Transverse colon (tissue), 3 donors: ENCODE measurements around the gene SETD4.

Experiments used
- POLR2A ChIP-seq: fragments of 450-650 bp; IDR thresholded peaks from one replicate; pipeline ENCODE4 v1.6.1; 2016; ENCODE audit warnings: antibody characterized with exemption, mild to moderate bottlenecking, moderate library complexity
- TF ChIP-seq, protein P1 (sequence below), 5 experiments: fragments of 200-600 bp in 3 of 5; fragments of 450-650 bp in 2 of 5; sonication (generic) in 3 of 5; IDR thresholded peaks; 1 replicate in 2 of 5; 2 replicates in 3 of 5; pipeline ENCODE4 v1.5.1; 2016 to 2017; ENCODE audit warnings: antibody characterized with exemption in 5 of 5, inconsistent platforms in 3 of 5, mild to moderate bottlenecking in 2 of 5, moderate library complexity in 1 of 5

DNA sequence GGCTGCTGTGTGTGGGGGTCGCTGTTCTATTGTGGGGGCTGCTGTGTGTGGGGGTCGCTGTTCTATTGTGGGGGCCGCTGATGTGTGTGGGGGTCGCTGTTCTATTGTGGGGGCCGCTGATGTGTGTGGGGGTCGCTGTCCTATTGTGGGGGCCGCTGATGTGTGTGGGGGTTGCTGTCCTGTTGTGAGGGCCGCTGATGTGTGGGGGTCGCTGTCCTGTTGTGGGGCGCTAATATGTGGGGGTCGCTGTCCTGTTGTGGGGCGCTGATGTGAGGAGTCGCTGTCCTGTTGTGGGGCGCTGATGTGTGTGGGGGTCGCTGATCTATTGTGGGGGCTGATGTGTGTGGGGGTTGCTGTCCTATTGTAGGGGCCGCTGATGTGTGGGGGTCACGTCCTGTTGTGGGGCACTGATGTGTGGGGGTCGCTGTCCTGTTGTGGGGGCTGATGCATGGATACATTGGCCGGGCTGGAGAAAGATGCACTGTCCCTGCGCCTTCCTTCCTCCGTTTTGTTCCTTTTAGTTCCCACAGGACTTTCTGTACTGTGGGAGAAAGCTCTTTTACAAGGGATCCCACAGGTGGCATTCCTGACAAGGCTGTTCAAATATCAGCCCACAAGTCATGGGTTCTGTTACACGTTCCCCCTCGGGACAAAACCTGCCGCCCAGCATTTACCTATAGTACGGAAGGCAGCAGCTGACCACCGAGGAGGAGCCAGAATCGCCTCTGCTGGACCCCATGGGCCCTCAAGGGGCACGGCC lies 27.5 kb downstream of the SETD4 start:
- TF ChIP-seq, protein P1, sequence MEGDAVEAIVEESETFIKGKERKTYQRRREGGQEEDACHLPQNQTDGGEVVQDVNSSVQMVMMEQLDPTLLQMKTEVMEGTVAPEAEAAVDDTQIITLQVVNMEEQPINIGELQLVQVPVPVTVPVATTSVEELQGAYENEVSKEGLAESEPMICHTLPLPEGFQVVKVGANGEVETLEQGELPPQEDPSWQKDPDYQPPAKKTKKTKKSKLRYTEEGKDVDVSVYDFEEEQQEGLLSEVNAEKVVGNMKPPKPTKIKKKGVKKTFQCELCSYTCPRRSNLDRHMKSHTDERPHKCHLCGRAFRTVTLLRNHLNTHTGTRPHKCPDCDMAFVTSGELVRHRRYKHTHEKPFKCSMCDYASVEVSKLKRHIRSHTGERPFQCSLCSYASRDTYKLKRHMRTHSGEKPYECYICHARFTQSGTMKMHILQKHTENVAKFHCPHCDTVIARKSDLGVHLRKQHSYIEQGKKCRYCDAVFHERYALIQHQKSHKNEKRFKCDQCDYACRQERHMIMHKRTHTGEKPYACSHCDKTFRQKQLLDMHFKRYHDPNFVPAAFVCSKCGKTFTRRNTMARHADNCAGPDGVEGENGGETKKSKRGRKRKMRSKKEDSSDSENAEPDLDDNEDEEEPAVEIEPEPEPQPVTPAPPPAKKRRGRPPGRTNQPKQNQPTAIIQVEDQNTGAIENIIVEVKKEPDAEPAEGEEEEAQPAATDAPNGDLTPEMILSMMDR (IDR thresholded peaks at IDR 0.05), result no peak
- no peak for TF ChIP-seq POLR2A
